Renal cortical epithelial cell (primary cell): ENCODE results near the gene CHRM5. TPM values are rescaled to one million over a fixed set of nuclear protein-coding genes. Genes with fewer than 3 reads are reported as not detected.

Source experiments
- DNase-seq: peaks from one replicate; pipeline ENCODE4 v3.0.0-alpha.2; 2011; ENCODE audit warnings: low read depth
- total RNA-seq: library from RNA; depleted of rRNA; stranded (reverse); fragments of >200 nt; gene quantifications from 2 replicates; pipeline ENCODE4 v1.2.3, GENCODE V29; 2014

The CHRM5 gene
- total RNA-seq, 1 donor from 2014 or later = 0.05 TPM

DNA sequence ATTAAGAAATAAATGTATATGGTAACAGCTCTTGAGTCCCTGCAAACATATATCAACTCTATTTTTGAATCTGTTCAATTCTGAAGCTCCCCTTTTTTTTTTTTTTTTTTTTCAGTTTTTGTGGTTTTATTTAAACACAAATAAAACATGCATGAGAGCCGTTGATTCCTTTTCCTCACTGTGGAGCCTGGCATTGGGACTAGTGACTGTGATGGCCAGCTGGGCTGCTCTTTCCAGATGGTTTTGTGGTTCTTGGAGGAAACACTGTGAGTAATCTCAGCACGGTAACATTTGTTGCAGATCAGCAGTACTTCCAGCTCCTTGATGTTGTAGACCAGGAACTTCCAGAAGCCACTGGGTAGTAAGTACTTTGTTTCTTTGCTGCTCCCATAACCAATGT lies 117.4 kb downstream of the CHRM5 start:
- no peak for DNase-seq

DNA sequence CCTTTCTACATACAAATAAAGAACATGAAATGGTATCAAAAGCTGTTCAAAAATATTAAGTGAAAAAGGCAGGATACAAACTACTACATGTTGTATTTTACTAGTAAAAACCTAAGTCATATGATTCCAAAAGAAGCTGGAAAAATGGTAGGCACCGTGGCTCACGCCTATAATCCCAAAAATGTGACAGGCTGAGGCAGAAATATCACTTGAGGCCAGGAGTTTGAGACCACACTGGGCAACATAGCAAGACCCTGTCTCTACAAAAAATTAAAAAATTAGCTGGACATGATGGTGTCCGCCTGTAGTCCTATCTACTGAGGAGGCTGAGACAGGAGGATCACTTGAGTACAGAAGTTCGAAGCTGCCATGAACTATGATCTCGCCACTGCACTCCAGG lies 131.6 kb downstream of the CHRM5 start:
- no peak for DNase-seq

DNA sequence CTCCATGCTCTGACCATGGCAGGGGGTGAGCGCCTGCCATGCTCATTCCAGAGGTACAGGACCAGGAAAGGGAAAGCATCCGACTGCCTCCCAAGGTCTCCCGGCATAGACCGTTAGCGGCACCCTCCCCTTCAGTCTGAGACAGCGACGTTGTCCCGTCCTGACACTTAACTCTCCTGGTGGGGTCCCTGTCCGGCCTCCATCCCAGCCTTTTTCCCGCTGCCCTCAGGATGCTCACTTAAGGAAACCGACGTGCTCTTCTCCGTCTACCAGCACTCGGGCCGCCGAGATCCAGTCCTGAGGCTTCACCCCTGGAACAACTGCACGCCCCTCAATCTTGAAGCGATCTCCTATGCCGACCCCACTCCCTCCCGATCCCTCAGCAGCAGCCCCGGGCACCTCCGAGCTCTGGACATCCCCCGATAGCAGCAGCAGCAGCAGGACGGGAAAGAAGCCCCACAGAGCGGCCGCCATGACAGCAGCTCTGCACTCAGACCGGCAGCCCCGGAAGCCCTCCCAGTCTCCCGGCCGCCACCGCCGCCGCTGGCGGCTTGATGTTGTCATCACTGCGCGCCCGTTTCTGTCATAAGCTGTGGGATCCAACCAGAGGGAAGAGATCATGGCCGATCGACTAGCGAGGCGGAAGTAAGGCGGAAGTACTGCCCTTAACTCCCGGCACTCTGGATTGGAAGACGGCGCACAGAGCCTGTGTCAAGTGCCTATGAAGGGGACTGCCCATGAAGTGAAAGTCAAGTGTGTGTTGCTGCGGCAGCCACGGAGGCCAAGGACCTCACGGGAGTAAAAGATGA lies 133.3 kb downstream of the CHRM5 start, which contains the start of the genes EMC7 and PGBD4:
TSS of gene EMC7 (minus strand) at position 497 of the 809 bp plus-strand sequence. CDS start at position 474, 23 bp downstream.
TSS of gene PGBD4 (plus strand) at position 718 of the 809 bp plus-strand sequence. CDS start 449 bp downstream, outside the sequence.
- DNase-seq = peak; percentile 99

DNA sequence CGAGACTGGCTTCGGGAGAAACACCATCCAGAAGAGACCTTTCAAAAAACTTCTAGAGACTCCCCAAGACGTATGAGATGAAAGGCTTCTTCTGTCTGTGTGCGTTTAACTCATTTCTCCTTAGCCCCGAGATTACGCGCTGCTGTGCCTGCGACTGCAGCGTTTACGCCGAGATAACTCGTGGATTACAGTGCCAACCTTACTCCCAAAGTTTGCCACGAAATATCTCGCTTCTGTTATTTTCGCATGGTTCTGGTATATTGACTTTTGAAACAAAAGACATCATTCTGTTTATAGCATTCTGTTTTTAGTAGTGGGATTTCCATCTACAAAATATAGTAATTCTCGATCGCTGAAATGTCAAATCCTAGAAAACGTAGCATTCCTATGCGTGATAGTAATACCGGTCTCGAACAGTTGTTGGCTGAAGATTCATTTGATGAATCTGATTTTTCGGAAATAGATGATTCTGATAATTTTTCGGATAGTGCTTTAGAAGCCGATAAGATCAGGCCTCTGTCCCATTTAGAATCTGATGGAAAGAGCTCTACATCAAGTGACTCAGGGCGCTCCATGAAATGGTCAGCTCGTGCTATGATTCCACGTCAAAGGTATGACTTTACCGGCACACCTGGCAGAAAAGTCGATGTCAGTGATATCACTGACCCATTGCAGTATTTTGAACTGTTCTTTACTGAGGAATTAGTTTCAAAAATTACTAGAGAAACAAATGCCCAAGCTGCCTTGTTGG lies 134.1 kb downstream of the CHRM5 start:
- DNase-seq = no peak

DNA sequence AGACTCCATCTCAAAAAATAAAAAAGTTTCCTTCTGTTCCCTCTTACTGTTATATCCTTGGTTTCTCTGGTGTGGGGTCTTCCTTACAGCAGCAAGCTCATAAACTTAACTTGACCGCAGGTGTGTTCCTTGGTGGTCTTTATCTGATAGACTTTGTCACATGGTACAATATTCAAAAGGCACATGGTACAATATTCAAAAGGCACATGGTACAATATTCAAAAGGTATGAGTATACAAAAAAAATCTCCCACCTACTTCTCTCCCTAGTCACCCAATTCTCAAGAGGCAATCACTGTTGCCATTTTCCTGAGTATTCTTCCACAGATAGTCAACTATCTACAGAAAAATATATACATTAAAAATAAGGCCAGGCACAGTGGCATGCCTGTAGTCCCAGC lies 138.1 kb downstream of the CHRM5 start:
- no peak for DNase-seq

DNA sequence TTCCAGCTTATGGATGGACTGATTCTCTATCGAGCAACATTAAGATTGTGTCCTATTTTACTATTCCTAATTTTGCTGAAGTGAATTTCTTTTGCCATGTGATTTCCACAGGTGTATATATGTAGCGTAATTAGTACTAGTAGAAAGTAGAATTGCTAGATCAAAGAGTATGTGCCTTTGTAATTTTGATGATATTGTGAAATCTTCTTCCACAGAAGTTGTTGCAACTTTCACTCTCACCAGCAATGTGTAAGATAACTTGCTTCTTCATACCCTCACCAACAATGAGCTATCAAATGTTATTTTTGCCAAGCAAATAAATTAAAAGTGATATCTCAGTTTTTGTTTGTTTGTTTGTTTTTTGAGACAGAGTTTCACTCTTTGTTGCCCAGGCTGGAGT lies 139.0 kb downstream of the CHRM5 start:
- no peak for DNase-seq

DNA sequence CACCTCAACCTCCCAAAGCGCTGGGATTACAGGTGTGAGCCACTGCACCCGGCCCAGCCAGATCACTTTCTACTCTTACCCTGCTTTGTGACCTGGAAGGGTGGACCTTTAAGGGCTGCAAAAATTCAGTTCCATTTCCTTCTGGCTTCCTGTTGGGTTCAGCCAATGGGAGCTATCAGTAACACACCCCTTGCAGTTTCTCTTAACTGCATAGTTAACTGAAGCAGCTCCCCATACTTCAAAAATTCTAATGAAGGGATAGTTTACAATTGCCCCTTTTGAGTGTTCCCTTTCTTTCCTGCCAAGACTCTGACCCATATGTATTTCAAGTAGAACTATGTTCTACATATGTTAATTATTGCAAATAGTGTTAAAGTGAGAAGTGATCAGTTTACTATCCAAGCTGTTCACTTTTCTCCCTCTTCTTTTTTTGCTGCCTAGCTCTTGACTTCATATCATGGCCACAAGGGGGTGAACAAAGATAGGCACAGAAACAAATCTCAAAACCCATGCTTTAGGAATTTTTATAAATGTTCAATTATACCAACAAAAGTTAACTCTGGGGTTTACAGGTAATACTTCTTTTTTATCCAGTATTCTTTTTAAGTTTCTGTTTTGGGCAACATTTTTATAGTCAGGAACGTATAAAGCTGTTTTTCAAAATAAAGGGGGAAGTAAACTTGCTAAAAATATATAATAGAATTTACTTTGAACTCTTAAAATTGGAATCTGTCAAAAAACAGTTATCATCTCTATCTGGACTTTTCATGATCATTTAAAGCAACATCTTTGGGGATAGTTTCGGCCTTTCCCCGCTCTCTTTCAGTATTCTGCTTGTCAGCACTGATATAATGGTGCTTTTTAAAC lies 141.7 kb downstream of the CHRM5 start:
- peak; percentile 50 for DNase-seq

DNA sequence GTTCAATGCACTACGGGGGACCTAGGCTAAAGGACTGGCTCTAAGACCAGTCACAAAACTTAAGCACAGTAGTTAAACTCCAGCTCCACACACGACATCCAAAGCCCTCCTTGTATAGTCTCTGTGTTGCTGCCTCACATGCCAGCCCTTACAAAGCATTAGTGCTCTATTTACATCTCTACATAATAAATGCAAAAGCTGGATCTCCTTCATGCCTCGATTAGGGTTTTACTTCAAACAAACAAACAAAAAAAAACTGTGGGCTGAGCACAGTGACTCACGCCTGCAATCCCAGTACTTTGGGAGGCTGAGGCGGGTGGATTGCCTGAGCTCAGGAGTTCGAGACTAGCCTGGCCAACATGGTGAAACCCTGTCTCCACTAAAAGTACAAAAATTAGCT lies 143.2 kb downstream of the CHRM5 start:
- DNase-seq = no peak

DNA sequence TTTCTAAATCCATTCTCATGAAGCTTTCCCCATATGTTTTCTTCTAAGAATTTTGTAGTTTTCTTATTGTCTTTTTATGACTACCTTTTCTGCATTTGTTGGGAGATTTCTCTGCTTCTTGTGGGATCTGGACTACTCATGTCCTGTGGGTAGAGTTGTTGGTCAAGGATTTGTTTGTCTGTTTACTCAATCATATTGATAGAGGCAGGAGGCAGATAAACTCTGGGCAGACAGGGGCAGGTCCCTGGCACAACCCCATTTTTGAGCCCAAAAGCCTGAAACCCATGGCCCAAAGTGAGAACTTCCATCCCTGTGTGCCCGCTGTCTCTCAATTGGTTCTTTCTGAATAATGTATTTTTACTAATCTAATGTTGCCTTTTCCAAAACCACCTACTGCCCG lies 145.9 kb downstream of the CHRM5 start:
- no peak for DNase-seq

DNA sequence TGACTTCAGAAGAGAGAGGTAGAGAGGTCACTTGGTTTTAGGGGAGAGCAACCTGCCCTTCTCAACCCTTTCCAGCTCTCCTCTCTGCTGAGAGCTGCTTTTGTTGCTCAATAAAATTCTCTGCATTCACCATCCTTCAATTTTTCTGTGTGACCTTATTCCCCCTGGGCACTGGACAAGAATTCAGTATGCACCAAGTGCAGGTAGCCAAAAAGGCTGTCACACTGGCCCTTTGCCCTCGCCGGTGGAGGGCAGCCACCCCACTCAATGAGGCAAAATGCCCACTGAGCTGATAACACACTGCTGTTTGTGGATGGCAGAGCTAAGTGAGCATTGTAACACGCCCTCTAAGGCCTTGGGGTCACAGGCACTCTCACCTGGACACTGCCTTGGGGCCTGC lies 146.4 kb downstream of the CHRM5 start:
- no peak for DNase-seq

DNA sequence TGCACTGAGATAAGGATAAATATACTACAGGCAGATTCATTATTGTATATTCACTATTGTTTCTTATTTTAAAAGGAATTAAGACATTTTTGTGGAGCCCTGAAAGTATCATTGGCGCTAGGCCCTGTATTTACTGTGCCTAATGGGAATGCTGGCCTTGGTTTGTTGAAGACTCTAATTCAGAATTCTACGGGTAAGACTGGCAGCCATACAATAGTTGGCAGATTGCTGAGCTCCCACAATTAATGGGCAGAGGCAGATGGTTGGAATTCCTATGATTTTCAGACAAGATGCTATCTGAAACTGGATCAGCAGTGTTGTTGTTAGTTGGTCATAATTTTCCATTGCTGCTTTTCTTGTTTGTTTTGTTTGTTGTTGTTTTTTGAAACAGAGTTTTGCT lies 148.3 kb downstream of the CHRM5 start:
- DNase-seq = no peak

Other genes starting within 250 kb of the CHRM5 start
- gene AVEN, start 70.7 kb downstream of the CHRM5 start, total RNA-seq = 15.3 and 27.3 TPM in 2 replicates
- 23.8 and 66.6 TPM in 2 replicates for gene EMC7, start 133.4 kb downstream of the CHRM5 start, total RNA-seq
- 1.0 and 3.3 TPM in 2 replicates for gene PGBD4, start 133.6 kb downstream of the CHRM5 start, total RNA-seq
- 51.9 and 54.5 TPM in 2 replicates for gene KATNBL1, start 241.6 kb downstream of the CHRM5 start, total RNA-seq